HEK293 (cell line): ENCODE measurements around the gene SLC25A12.

Source experiments
- CTCF ChIA-PET: fragments of 350-600 bp; formaldehyde crosslinking; extraction: SDS; loops from one replicate; lab custom pipeline; 2021; ENCODE audit warnings: antibody characterized with exemption; lab: Yijun Ruan, JAX
- POLR2A ChIA-PET: fragments of 300-600 bp; formaldehyde crosslinking; extraction: SDS; loops from one replicate; lab custom pipeline; 2020; ENCODE audit warnings: antibody characterized with exemption, inconsistent platforms; lab: Yijun Ruan, JAX
- H3K27ac ChIP-seq: fragments of 200-500 bp; sonication (Bioruptor generic); 2 replicates; pipeline ENCODE4 v1.5.1; 2014; ENCODE audit warnings: low read depth, low read length, control low read depth, inconsistent platforms; ENCODE audit errors: extremely low read depth
- H3K36me3 ChIP-seq, 2 experiments: fragments of 200-500 bp in 1 of 2; sonication (Bioruptor generic) in 1 of 2; 1 replicate in 1 of 2; 2 replicates in 1 of 2; pipeline ENCODE4 v1.5.1; 2014 to 2017; ENCODE audit warnings: inconsistent platforms in 2 of 2, low read length in 2 of 2; ENCODE audit not compliant: control insufficient read depth in 2 of 2, insufficient read depth in 1 of 2
- H3K4me1 ChIP-seq: fragments of 200-500 bp; sonication (Bioruptor generic); 2 replicates; pipeline ENCODE4 v1.5.1; 2014; ENCODE audit warnings: mild to moderate bottlenecking, low read length, inconsistent platforms; ENCODE audit not compliant: control insufficient read depth, insufficient read depth
- H3K4me3 ChIP-seq: 2 replicates; pipeline ENCODE4 v1.5.1; 2011; ENCODE audit warnings: low read depth, mild to moderate bottlenecking, control low read depth, low read length, moderate library complexity
- H3K9me3 ChIP-seq: fragments of 200-500 bp; sonication (Bioruptor generic); 2 replicates; pipeline ENCODE4 v1.5.1; 2014; ENCODE audit warnings: low read depth, low read length, inconsistent platforms; ENCODE audit not compliant: control insufficient read depth, insufficient read depth
- FEZF1 ChIP-seq: fragments of 450-650 bp; formaldehyde crosslinking; IDR thresholded peaks from 2 replicates; pipeline ENCODE4 v1.5.1; 2016; ENCODE audit warnings: missing biosample characterization, missing genetic modification characterization
- GLIS2 ChIP-seq: fragments of 450-650 bp; formaldehyde crosslinking; IDR thresholded peaks from 2 replicates; pipeline ENCODE4 v1.5.1; 2016; ENCODE audit warnings: missing biosample characterization, missing genetic modification characterization
- SP2 ChIP-seq: fragments of 450-650 bp; formaldehyde crosslinking; IDR thresholded peaks from 2 replicates; pipeline ENCODE4 v1.5.1; 2016; ENCODE audit warnings: missing biosample characterization, missing genetic modification characterization
- ZBTB1 ChIP-seq: fragments of 450-650 bp; formaldehyde crosslinking; IDR thresholded peaks from 2 replicates; pipeline ENCODE4 v1.5.1; 2016; ENCODE audit warnings: missing biosample characterization, missing genetic modification characterization
- ZFP3 ChIP-seq: fragments of 450-650 bp; formaldehyde crosslinking; IDR thresholded peaks from 2 replicates; pipeline ENCODE4 v1.5.1; 2016; ENCODE audit warnings: low read depth, missing biosample characterization, missing genetic modification characterization
- ZFP41 ChIP-seq: fragments of 450-650 bp; formaldehyde crosslinking; IDR thresholded peaks from 2 replicates; pipeline ENCODE4 v1.5.1; 2016; ENCODE audit warnings: missing biosample characterization, missing genetic modification characterization, borderline replicate concordance
- ZNF114 ChIP-seq: fragments of 450-650 bp; formaldehyde crosslinking; IDR thresholded peaks from 2 replicates; pipeline ENCODE4 v1.5.0; 2017; ENCODE audit warnings: missing biosample characterization, missing genetic modification characterization
- ZNF121 ChIP-seq: fragments of 450-650 bp; formaldehyde crosslinking; IDR thresholded peaks from 2 replicates; pipeline ENCODE4 v1.5.1; 2016; ENCODE audit warnings: missing biosample characterization, missing genetic modification characterization
- ZNF202 ChIP-seq: fragments of 450-650 bp; formaldehyde crosslinking; IDR thresholded peaks from 2 replicates; pipeline ENCODE4 v1.5.1; 2016; ENCODE audit warnings: missing biosample characterization, missing genetic modification characterization, borderline replicate concordance
- ZNF266 ChIP-seq: fragments of 450-650 bp; formaldehyde crosslinking; IDR thresholded peaks from 2 replicates; pipeline ENCODE4 v1.5.1; 2016; ENCODE audit warnings: missing biosample characterization, missing genetic modification characterization, low read depth
- ZNF311 ChIP-seq: fragments of 450-650 bp; formaldehyde crosslinking; IDR thresholded peaks from 2 replicates; pipeline ENCODE4 v1.5.1; 2017; ENCODE audit warnings: missing biosample characterization, missing genetic modification characterization, borderline replicate concordance
- ZNF324 ChIP-seq: fragments of 450-650 bp; formaldehyde crosslinking; IDR thresholded peaks from 2 replicates; pipeline ENCODE4 v1.5.1; 2016; ENCODE audit warnings: missing biosample characterization, missing genetic modification characterization
- ZNF341 ChIP-seq: fragments of 450-650 bp; formaldehyde crosslinking; IDR thresholded peaks from 2 replicates; pipeline ENCODE4; 2016; ENCODE audit warnings: low read depth, missing biosample characterization, missing genetic modification characterization
- ZNF391 ChIP-seq: fragments of 450-650 bp; formaldehyde crosslinking; IDR thresholded peaks from 2 replicates; pipeline ENCODE4 v1.5.1; 2016; ENCODE audit warnings: low read depth, missing biosample characterization, missing genetic modification characterization, borderline replicate concordance
- ZNF521 ChIP-seq: fragments of 450-650 bp; formaldehyde crosslinking; IDR thresholded peaks from 2 replicates; pipeline ENCODE4 v1.5.1; 2017; ENCODE audit warnings: missing biosample characterization, mild to moderate bottlenecking, missing genetic modification characterization
- ZNF549 ChIP-seq: fragments of 450-650 bp; IDR thresholded peaks from 2 replicates; pipeline ENCODE4 v1.5.1; 2018; ENCODE audit warnings: missing biosample characterization, missing genetic modification characterization, mild to moderate bottlenecking, inconsistent platforms, moderate library complexity
- ZNF561 ChIP-seq: fragments of 450-650 bp; IDR thresholded peaks from 2 replicates; pipeline ENCODE4 v1.5.1; 2018; ENCODE audit warnings: missing biosample characterization, missing genetic modification characterization, borderline replicate concordance
- ZNF571 ChIP-seq: fragments of 450-650 bp; formaldehyde crosslinking; IDR thresholded peaks from 2 replicates; pipeline ENCODE4 v1.5.0; 2017; ENCODE audit warnings: missing biosample characterization, missing genetic modification characterization
- ZNF654 ChIP-seq: fragments of 450-650 bp; formaldehyde crosslinking; IDR thresholded peaks from 2 replicates; pipeline ENCODE4 v1.5.1; 2016; ENCODE audit warnings: low read depth, missing biosample characterization, missing genetic modification characterization
- ZNF658 ChIP-seq: fragments of 450-650 bp; formaldehyde crosslinking; IDR thresholded peaks from 2 replicates; pipeline ENCODE4; 2016; ENCODE audit warnings: missing biosample characterization, missing genetic modification characterization
- TF ChIP-seq, protein P1 (sequence below): fragments of 450-650 bp; formaldehyde crosslinking; IDR thresholded peaks from 2 replicates; pipeline ENCODE4 v1.5.1; 2016; ENCODE audit warnings: missing biosample characterization, missing genetic modification characterization, borderline replicate concordance

SLC25A12 gene

DNA sequence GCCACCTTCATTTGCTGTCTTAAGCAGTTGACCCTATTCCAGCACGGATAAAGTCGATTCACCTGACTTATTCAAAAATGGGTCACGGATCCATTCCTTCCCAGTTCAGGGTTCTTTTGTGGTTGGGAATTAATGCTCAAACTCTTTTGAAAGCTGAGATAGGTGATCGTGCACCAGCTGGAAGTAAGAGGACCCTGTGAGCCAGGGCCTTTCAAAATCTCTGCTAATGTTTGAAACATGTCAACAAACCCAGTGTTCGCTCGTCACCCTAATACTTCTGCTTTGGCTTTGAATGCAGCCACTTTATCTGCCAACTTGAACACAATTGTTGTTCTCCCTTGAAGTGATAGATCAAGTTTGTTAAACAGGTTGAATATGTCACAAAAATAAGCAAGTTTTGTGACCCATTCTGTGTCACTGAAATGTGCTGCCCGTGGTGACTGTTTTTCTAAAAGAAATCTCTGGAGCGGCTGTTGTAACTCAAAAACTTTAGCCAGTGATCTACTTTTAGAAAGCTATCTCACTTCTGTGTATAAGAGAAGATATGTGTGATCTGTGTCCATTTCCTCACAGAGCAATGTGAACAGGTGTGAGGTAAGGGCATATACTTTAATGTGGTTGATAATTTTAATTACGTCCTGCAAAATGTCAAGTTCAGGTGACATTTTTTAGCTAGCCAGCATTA lies 45.2 kb upstream of the SLC25A12 start:
- H3K4me3 ChIP-seq = no peak overlapping the region
- TF ChIP-seq ZBTB1 (tag by site-specific recombination) (no peak), ZNF521 (tag by site-specific recombination) (no peak), ZNF391 (tag by site-specific recombination) (no peak), ZNF324 (tag by site-specific recombination) (no peak), ZNF549 (tag by site-specific recombination) (no peak)
- no peaks in the 10 kb centered on the region for H3K4me1 ChIP-seq
- H3K36me3 ChIP-seq = peaks cover 0 to 24% of the 10 kb centered on the region in 2 experiments; a peak in 2 of 3 replicates
- H3K27ac ChIP-seq = no peak overlapping the region
- H3K9me3 ChIP-seq = no peaks in the 10 kb centered on the region
- ChIA-PET CTCF (interaction anchor here (0.6 kb wide), 1 partner anchor 164 kb away, joined by 3 read pairs; no protein-coding TSS in a partner anchor), POLR2A (no interaction called here)

DNA sequence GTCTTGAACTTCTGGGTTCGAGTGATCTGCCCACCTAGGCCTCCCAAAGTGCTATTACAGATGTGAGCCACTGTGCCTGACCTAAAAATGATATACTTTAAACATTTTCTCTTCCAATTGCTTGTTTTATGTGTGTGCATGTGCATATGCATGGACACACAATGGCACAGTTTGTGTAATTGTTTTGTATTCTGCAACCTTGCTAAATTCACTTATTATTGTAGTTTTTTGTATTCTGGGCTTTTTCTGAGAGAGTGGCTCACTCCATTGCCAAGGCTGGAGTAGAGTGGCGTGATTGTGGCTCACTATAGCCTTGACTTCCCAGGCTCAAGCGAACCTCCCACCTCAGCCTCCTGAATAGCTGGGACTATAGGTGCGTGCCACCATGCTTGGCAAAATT lies 36.3 kb upstream of the SLC25A12 start:
- POLR2A ChIA-PET = no interaction called here

DNA sequence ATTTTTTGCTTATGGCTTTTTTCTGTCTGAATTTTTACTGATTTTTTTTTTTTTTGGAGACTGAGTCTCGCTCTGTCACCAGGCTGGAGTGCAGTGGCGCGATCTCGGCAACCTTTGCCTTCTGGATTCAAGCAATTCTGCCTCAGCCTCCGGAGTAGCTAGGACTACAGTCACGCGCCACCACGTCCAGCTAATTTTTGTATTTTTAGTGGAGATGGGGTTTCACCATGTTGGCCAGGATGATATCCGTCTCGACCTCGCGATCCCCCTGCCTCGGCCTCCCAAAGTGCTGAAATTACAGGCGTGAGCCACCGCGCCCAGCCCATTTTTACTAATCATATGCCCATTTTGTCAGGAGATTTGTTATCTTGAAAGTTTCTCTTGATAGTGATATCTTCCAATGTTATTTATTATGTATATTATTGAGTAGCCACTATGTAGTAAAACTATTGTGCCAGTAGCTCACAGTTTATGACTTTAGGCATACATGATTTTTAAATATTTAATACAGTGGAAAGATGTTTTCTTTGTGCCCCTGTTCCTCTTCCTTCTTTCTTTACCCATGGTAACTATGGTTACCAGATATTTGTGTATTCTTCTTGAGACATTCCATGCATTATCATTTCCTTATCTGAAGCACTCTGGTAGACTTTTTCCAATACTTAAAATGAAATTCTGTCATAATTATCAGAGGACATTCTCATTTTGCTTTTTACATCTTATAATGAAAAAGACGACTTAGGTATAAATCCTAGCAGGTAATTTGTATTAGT lies 30.3 kb upstream of the SLC25A12 start:
- ChIA-PET CTCF (interaction anchor here (0.6 to 1.1 kb wide), 2 partner anchors 16 to 111 kb away, joined by 3 to 4 read pairs; no protein-coding TSS in a partner anchor), POLR2A (interaction anchor here (0.7 to 3.9 kb wide), 5 partner anchors 31 to 794 kb away, joined by 4 to 82 read pairs (median 14); partner anchors contain the start of genes DLX1, DLX2 and SLC25A12)
- peaks cover 2% of the 10 kb centered on the region for H3K4me1 ChIP-seq
- H3K4me3 ChIP-seq = 0 out of 2 replicates have a peak overlapping the region, but pooled peaks have one; percentile 84
- no peaks in the 10 kb centered on the region for H3K9me3 ChIP-seq
- H3K27ac ChIP-seq = no peak overlapping the region
- TF ChIP-seq ZNF121 (tag by site-specific recombination) (no peak), GLIS2 (tag by site-specific recombination) (no peak), SP2 (no peak)
- peaks cover 31 to 39% of the 10 kb centered on the region in 2 experiments for H3K36me3 ChIP-seq

More for the DNA sequence above, 36.3 kb upstream of the SLC25A12 start:
- H3K9me3 ChIP-seq = no peaks in the 10 kb centered on the region
- CTCF ChIA-PET = no interaction called here
- peaks cover 40 to 71% of the 10 kb centered on the region in 2 experiments for H3K36me3 ChIP-seq
- H3K4me1 ChIP-seq = no peaks in the 10 kb centered on the region
- TF ChIP-seq ZNF311 (no peak), ZNF571 (tag by site-specific recombination) (no peak), ZNF341 (tag by site-specific recombination) (no peak), ZNF658 (no peak), ZNF202 (tag by site-specific recombination) (no peak), FEZF1 (tag by site-specific recombination) (no peak), ZNF114 (tag by site-specific recombination) (no peak), ZFP3 (no peak)
- H3K27ac ChIP-seq = no peak overlapping the region
- H3K4me3 ChIP-seq = no peak overlapping the region

DNA sequence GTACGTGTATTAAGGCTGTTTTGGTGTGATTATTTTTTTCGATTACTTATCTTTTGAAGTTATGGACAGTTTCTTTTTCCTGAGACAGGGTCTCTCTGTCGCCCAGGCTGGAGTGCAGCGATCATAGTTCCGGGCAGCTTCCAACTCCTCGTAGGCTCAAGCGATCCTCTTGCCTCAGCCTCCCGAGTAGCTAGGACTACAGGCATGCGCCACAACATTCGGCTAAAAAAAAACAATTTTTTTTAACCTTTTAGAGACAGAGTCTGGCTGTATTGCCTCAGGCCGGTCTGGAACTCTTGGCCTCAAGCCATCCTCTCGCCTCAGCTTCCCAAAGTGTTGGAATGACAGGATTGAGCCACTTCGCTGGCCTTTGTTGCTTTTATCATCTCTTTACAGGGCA lies 29.2 kb upstream of the SLC25A12 start:
- Histone ChIP-seq H3K27ac (peak overlapping the region; percentile 91), H3K36me3 (peaks cover 28% of the 10 kb centered on the region in 2 experiments), H3K4me3 (peak overlapping the region; percentile 84), H3K9me3 (no peaks in the 10 kb centered on the region), H3K4me1 (peaks cover 2% of the 10 kb centered on the region)
- POLR2A ChIA-PET = interaction anchor here (1.2 to 3.9 kb wide), 5 partner anchors 29 to 176 kb away, joined by 3 to 82 read pairs (median 14); partner anchors contain the start of genes DLX1, DLX2 and SLC25A12
- CTCF ChIA-PET = interaction anchor here (0.6 to 1.6 kb wide), 6 partner anchors 17 to 218 kb away, joined by 3 to 5 read pairs (median 3); partner anchors contain the start of gene DLX2
- TF ChIP-seq ZNF266 (tag by site-specific recombination) (no peak), ZFP41 (no peak), ZNF114 (tag by site-specific recombination) (no peak), ZNF654 (tag by site-specific recombination) (no peak), ZNF561 (tag by site-specific recombination) (no peak)
- TF ChIP-seq, protein P1, sequence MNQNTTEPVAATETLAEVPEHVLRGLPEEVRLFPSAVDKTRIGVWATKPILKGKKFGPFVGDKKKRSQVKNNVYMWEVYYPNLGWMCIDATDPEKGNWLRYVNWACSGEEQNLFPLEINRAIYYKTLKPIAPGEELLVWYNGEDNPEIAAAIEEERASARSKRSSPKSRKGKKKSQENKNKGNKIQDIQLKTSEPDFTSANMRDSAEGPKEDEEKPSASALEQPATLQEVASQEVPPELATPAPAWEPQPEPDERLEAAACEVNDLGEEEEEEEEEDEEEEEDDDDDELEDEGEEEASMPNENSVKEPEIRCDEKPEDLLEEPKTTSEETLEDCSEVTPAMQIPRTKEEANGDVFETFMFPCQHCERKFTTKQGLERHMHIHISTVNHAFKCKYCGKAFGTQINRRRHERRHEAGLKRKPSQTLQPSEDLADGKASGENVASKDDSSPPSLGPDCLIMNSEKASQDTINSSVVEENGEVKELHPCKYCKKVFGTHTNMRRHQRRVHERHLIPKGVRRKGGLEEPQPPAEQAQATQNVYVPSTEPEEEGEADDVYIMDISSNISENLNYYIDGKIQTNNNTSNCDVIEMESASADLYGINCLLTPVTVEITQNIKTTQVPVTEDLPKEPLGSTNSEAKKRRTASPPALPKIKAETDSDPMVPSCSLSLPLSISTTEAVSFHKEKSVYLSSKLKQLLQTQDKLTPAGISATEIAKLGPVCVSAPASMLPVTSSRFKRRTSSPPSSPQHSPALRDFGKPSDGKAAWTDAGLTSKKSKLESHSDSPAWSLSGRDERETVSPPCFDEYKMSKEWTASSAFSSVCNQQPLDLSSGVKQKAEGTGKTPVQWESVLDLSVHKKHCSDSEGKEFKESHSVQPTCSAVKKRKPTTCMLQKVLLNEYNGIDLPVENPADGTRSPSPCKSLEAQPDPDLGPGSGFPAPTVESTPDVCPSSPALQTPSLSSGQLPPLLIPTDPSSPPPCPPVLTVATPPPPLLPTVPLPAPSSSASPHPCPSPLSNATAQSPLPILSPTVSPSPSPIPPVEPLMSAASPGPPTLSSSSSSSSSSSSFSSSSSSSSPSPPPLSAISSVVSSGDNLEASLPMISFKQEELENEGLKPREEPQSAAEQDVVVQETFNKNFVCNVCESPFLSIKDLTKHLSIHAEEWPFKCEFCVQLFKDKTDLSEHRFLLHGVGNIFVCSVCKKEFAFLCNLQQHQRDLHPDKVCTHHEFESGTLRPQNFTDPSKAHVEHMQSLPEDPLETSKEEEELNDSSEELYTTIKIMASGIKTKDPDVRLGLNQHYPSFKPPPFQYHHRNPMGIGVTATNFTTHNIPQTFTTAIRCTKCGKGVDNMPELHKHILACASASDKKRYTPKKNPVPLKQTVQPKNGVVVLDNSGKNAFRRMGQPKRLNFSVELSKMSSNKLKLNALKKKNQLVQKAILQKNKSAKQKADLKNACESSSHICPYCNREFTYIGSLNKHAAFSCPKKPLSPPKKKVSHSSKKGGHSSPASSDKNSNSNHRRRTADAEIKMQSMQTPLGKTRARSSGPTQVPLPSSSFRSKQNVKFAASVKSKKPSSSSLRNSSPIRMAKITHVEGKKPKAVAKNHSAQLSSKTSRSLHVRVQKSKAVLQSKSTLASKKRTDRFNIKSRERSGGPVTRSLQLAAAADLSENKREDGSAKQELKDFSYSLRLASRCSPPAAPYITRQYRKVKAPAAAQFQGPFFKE (tag by site-specific recombination) = no peak
